Astrocyte of the spinal cord (primary cell): Measurements from ENCODE around the gene GNB5.
"Not testable (repeated sequence)": the region's sequence is repeated elsewhere in the genome, so short reads cannot be mapped to it uniquely, and the experiment has no call there.

Experiments
- DNase-seq: peaks from one replicate; pipeline ENCODE4 v3.0.0; 2011; ENCODE audit warnings: low read depth, low spot score
- H3K4me3 ChIP-seq: 2 replicates; pipeline ENCODE4 v1.5.1; 2011; ENCODE audit warnings: low read depth, mild to moderate bottlenecking, low read length, moderate library complexity
- in situ Hi-C: cut with HindIII; loops from 2 replicates; pipeline ENCODE4 v1.10.0; 2017; ENCODE audit warnings: low sequenced_read_pairs
- TF ChIP-seq, protein P1 (sequence below): IDR thresholded peaks from 2 replicates; pipeline ENCODE4 v1.5.1; 2012; ENCODE audit warnings: low read depth, mild to moderate bottlenecking, low read length, inconsistent platforms

GNB5 gene

DNA sequence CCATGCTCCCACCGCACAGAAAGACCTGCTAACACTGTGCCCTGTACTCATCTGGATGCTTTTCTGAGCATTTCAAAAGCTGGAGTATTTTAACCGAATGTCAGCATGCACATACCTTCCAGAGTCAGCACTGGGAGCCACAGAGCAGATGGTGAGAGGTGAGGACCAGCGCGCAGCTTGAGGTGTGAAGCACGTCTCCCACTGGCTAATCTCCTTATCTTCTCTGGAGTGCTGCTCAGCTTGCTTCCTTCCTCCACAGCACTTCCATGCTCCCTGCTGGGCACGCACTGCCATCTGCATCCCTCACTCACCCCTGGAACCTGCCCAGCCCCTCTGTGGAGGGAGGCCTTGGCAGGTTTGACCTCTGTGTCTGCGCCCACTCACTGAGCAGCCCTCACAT, at the start of gene GNB5:
Gene GNB5 (minus strand): TSS at position 186 of the 400 bp plus-strand sequence. CDS start 6,716 bp downstream, outside the sequence.
- no peak within 1 kb of the TSS for H3K4me3 ChIP-seq
- in situ Hi-C loops: no loop called here
- TF ChIP-seq, protein P1, sequence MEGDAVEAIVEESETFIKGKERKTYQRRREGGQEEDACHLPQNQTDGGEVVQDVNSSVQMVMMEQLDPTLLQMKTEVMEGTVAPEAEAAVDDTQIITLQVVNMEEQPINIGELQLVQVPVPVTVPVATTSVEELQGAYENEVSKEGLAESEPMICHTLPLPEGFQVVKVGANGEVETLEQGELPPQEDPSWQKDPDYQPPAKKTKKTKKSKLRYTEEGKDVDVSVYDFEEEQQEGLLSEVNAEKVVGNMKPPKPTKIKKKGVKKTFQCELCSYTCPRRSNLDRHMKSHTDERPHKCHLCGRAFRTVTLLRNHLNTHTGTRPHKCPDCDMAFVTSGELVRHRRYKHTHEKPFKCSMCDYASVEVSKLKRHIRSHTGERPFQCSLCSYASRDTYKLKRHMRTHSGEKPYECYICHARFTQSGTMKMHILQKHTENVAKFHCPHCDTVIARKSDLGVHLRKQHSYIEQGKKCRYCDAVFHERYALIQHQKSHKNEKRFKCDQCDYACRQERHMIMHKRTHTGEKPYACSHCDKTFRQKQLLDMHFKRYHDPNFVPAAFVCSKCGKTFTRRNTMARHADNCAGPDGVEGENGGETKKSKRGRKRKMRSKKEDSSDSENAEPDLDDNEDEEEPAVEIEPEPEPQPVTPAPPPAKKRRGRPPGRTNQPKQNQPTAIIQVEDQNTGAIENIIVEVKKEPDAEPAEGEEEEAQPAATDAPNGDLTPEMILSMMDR: no peak
- DNase-seq: no peak

DNA sequence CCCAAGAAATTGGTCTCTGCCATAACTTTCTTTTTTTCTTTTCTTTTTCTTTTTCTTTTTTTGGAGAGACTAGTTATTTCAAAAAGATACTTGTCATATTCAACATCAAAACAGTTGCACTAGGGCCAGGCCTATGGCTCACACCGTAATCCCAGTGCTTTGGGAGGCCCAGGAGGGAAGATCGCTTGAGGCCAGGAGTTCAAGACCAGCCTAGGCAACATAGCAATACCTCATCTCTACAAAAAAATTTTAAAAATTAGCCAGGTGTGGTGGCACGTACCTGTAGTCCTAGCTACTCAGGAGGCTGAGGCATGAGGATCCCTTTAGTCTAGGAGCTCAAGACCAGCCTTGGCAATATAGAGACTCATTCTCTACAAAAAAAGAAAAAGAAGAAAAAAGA, 49.0 kb upstream of the GNB5 start:
- in situ Hi-C loops: no loop called here
- DNase-seq: no peak
- TF ChIP-seq, protein P1: no peak

DNA sequence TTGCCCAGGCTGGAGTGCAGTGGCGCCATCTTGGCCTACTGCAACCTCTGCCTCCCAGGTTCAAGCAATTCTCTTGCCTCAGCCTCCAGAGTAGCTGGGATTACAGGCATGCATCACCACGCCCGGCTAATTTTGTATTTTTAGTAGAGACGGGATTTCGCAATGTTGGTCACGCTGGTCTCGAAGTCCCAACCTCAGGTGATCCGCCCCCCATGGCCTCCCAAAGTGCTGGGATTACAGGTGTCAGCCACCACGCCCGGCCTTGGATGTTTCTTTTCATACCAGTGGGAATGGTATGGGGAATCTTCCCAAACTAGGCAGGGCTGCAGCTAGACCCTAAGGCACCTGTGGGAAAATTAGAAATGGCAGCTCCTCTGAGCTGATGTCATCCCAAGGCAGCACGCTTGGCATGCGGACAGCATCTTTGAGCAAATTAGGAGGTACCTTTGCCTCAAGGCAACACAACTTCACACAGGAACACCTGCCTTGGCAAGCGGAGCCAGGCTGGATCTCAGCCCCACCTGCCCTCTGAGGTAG, 47.9 kb upstream of the GNB5 start:
- in situ Hi-C loops, H3K4me3 ChIP-seq, DNase-seq: not testable (repeated sequence)

More for the DNA sequence above, 49.0 kb upstream of the GNB5 start:
- no peak overlapping the region for H3K4me3 ChIP-seq

DNA sequence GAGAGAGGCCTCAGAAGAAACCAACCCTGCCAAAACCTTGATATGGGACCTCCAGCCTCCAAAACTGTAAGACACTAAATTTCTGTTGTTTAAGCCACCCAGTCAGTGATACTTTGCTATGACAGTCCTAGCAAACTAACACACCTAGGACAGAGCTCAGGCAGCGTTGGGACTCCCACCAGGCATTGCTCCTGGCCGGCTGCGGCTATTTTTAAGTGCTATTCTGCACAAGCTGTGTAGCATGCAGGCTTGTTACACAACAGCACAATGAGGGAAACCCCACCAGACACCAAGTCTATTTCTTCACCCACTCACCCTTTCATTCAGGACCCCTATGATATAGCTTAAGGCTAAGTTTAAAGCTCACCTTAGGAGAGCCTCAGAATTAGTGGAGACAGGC, 47.0 kb upstream of the GNB5 start:
- no peak overlapping the region for H3K4me3 ChIP-seq
- in situ Hi-C loops: no loop called here
- TF ChIP-seq, protein P1: no peak
- DNase-seq: no peak

DNA sequence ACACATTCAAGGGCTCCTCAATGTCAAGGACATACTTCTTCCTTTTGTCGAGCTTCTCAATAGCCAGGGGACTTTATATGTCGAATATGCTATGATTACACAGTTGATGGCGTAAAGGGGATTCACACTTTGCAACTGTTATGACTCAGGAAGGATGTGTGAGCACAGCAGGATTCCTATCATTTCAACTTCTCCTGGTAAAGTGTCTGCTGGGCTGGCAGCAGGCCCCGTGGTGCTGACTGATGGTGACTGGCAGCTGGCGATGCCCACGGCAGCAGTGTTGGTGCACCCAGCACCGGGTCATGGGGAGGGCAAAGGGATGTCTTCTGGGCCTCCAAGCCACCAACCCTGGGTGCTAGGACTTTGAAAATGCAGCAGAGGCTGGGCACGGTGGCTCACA, 44.8 kb upstream of the GNB5 start:
- DNase-seq: peak; percentile 10
- no peak overlapping the region for H3K4me3 ChIP-seq
- in situ Hi-C loops: no loop called here
- TF ChIP-seq, protein P1: no peak

DNA sequence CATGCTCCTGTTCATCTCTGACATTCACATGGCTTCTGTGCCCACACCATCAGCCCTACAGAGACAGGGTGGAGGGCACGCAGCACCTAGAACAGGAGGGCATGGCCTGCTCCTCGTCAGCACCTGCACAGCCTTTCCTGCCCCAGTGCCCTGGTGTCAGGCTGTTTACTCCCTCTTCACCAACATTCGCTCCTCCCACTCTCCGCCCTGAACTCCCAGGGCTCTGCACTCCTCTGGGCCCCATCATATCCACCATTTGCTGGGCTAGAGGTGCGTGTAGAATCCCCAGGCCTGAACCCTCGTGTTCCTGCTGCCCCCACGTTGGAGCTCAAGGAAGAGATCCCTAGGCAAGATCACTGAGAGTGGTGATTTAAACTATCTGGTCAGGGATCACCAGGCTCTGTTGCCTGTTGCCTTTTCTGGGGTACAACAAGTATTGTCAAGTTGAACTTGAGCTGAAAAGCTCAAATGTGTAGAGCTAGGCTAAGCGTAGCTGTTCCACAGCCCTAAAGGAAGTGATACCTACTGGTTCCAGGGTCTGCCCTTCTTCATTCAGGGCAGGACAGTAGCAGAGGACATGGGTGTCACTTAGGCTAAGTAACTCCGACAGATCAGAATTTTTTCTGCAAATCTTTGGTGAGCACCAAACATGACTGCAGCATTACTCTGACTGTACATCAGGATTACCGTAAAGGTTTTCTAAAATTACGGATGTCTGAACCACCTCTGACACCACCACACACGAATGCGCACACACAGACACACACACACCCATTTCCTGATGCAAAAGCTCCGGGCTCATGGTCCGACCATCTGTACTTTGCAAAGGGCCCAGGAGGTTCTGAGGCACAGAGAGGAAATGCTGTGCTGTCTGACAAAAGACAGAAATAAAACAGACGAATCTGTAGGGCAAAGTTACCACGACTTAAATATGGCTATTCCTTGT, 43.7 kb upstream of the GNB5 start:
- TF ChIP-seq, protein P1: no peak
- no peak for DNase-seq
- H3K4me3 ChIP-seq: no peak overlapping the region
- in situ Hi-C loops: no loop called here

DNA sequence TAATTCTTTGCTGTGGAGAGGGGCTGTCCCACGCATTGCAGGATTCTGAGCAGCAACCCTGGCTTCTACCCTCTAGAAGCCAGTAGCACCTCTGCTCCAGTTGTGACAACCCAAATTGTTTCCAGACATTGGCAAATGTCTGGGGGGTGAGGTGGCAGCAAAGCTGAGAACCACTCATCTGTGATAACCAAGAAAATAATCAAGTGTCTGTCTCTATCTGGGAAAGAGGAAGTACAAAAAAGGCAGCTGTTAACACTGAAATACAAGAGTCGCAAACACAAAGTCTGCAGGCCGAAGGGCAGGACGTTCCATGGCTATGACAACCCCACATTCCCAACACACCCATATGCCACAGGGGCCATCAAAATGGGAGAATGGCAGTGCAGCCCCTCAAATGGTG, 42.2 kb upstream of the GNB5 start:
- in situ Hi-C loops: no loop called here
- TF ChIP-seq, protein P1: no peak
- H3K4me3 ChIP-seq: no peak overlapping the region
- no peak for DNase-seq
